Neural progenitor cell (in vitro differentiated cells): ENCODE results near the gene PTPRG. TPM values are rescaled to one million over a fixed set of nuclear protein-coding genes. Genes with fewer than 3 reads are reported as not detected.
A peak's percentile ranks its signal among the peaks of the same experiment; 100 is the strongest.

Experiments
- DNase-seq: peaks from one replicate; pipeline ENCODE4 v3.0.0-alpha.2; 2016; ENCODE audit warnings: low spot score
- H2AFZ ChIP-seq: fragments of 200-600 bp; sonication (generic); replicated peaks from 2 replicates; pipeline ENCODE4 v1.6.1; 2016; ENCODE audit warnings: antibody characterized with exemption
- H3F3A ChIP-seq: fragments of 200-600 bp; sonication (generic); 2 replicates; pipeline ENCODE4 v1.6.1; 2016; ENCODE audit warnings: antibody characterized with exemption, low read depth
- H3K27ac ChIP-seq: fragments of 200-600 bp; sonication (generic); 2 replicates; pipeline ENCODE4 v1.5.1; 2016; ENCODE audit warnings: mild to moderate bottlenecking
- H3K27me3 ChIP-seq: fragments of 200-600 bp; sonication (generic); 2 replicates; pipeline ENCODE4 v1.6.1; 2016; ENCODE audit warnings: mild to moderate bottlenecking, moderate library complexity
- H3K36me3 ChIP-seq: fragments of 200-600 bp; sonication (generic); 2 replicates; pipeline ENCODE4 v1.5.1; 2016
- H3K4me1 ChIP-seq: fragments of 200-600 bp; sonication (generic); 2 replicates; pipeline ENCODE4 v1.6.1; 2016; ENCODE audit warnings: mixed run types
- H3K4me2 ChIP-seq: fragments of 200-600 bp; sonication (generic); 2 replicates; pipeline ENCODE4 v1.6.1; 2016
- H3K4me3 ChIP-seq: fragments of 200-600 bp; sonication (generic); 2 replicates; pipeline ENCODE4 v1.5.1; 2016
- H3K79me2 ChIP-seq: fragments of 200-600 bp; sonication (generic); 2 replicates; pipeline ENCODE4 v1.6.1; 2016; ENCODE audit warnings: low read depth
- H3K9ac ChIP-seq: fragments of 200-600 bp; sonication (generic); 2 replicates; pipeline ENCODE4 v1.6.1; 2016
- H3K9me3 ChIP-seq: fragments of 200-600 bp; sonication (generic); 2 replicates; pipeline ENCODE4 v1.5.1; 2016; ENCODE audit warnings: low read depth
- H4K20me1 ChIP-seq: fragments of 200-600 bp; sonication (generic); 2 replicates; pipeline ENCODE4 v1.6.1; 2016; ENCODE audit warnings: low read depth
- H3K27ac Mint-ChIP-seq: 3 replicates; pipeline ENCODE4 v1.8.0; 2021; ENCODE audit warnings: mixed read lengths
- H3K27me3 Mint-ChIP-seq: 2 replicates; pipeline ENCODE4 v1.8.0; 2022; ENCODE audit warnings: low read depth, mild to moderate bottlenecking, inconsistent platforms, moderate library complexity, mixed read lengths; ENCODE audit not compliant: insufficient read depth
- H3K36me3 Mint-ChIP-seq: 3 replicates; pipeline ENCODE4 v1.8.0; 2021; ENCODE audit warnings: mixed read lengths
- H3K4me1 Mint-ChIP-seq: 3 replicates; pipeline ENCODE4 v1.8.0; 2021; ENCODE audit warnings: mixed read lengths
- H3K4me3 Mint-ChIP-seq: 3 replicates; pipeline ENCODE4 v1.8.0; 2021; ENCODE audit warnings: mild to moderate bottlenecking, moderate library complexity, mixed read lengths
- H3K9me3 Mint-ChIP-seq: 3 replicates; pipeline ENCODE4 v1.8.0; 2020; ENCODE audit warnings: mixed read lengths
- CTCF ChIP-seq: fragments of 200-600 bp; sonication (generic); IDR thresholded peaks from 2 replicates; pipeline ENCODE4 v1.5.1; 2017; ENCODE audit warnings: antibody characterized with exemption, mild to moderate bottlenecking
- EZH2 ChIP-seq: fragments of 200-600 bp; sonication (generic); IDR thresholded peaks from 2 replicates; pipeline ENCODE4 v1.6.1; 2017; ENCODE audit warnings: antibody characterized with exemption, mild to moderate bottlenecking, moderate library complexity
- EZH2phosphoT487 ChIP-seq: fragments of 200-600 bp; sonication (generic); IDR thresholded peaks from 2 replicates; pipeline ENCODE4 v1.6.1; 2017; ENCODE audit warnings: antibody characterized with exemption
- total RNA-seq: library from RNA; depleted of rRNA; stranded (reverse); fragments of >200 nt; gene quantifications from 2 replicates; pipeline ENCODE4 v1.2.3, GENCODE V29; 2015; ENCODE audit warnings: low replicate concordance

Gene PTPRG
- total RNA-seq, 1 donor from 2014 or later: 65.3 TPM

GRCh38 chr3:62052331-62052730 lies 491.0 kb downstream of the PTPRG start:
- no peak overlapping the region for H3K27ac ChIP-seq
- no peak overlapping the region for H3K4me2 ChIP-seq
- H4K20me1 ChIP-seq: peaks cover 14% of the 10 kb centered on the region
- no peaks in the 10 kb centered on the region for H3K36me3 Mint-ChIP-seq
- no peaks in the 10 kb centered on the region for H3K27me3 Mint-ChIP-seq
- H3K36me3 ChIP-seq: no peaks in the 10 kb centered on the region
- H3K9ac ChIP-seq: no peak overlapping the region
- no peaks in the 10 kb centered on the region for H3F3A ChIP-seq
- no peaks in the 10 kb centered on the region for H3K9me3 ChIP-seq
- H3K4me1 ChIP-seq: no peaks in the 10 kb centered on the region
- H3K27ac Mint-ChIP-seq: no peak overlapping the region
- no peaks in the 10 kb centered on the region for H3K4me1 Mint-ChIP-seq
- no peak for TF ChIP-seq EZH2phosphoT487
- TF ChIP-seq CTCF: no peak
- TF ChIP-seq EZH2: no peak
- H3K27me3 ChIP-seq: no peaks in the 10 kb centered on the region
- H3K79me2 ChIP-seq: peaks cover 21% of the 10 kb centered on the region
- no peak for DNase-seq
- H2AFZ ChIP-seq: no peak overlapping the region
- H3K9me3 Mint-ChIP-seq: no peaks in the 10 kb centered on the region
- no peak overlapping the region for H3K4me3 Mint-ChIP-seq
- no peak overlapping the region for H3K4me3 ChIP-seq

GRCh38 chr3:62056658-62057057 lies 495.3 kb downstream of the PTPRG start:
- peaks cover 2% of the 10 kb centered on the region for H4K20me1 ChIP-seq
- H3K27me3 ChIP-seq: no peaks in the 10 kb centered on the region
- no peak overlapping the region for H3K27ac Mint-ChIP-seq
- peaks cover 3% of the 10 kb centered on the region for H3K27me3 Mint-ChIP-seq
- H3K9me3 Mint-ChIP-seq: no peaks in the 10 kb centered on the region
- no peak overlapping the region for H3K9ac ChIP-seq
- H3K36me3 Mint-ChIP-seq: no peaks in the 10 kb centered on the region
- no peak overlapping the region for H3K4me2 ChIP-seq
- H3K79me2 ChIP-seq: peaks cover 18% of the 10 kb centered on the region
- no peak for TF ChIP-seq CTCF
- TF ChIP-seq EZH2: no peak
- TF ChIP-seq EZH2phosphoT487: no peak
- H3K4me3 Mint-ChIP-seq: no peak overlapping the region
- H3K4me1 ChIP-seq: no peaks in the 10 kb centered on the region
- no peak for DNase-seq
- no peaks in the 10 kb centered on the region for H3K36me3 ChIP-seq
- H3K27ac ChIP-seq: no peak overlapping the region
- no peak overlapping the region for H3K4me3 ChIP-seq
- no peak overlapping the region for H2AFZ ChIP-seq
- no peaks in the 10 kb centered on the region for H3K9me3 ChIP-seq
- no peaks in the 10 kb centered on the region for H3F3A ChIP-seq
- no peaks in the 10 kb centered on the region for H3K4me1 Mint-ChIP-seq

DNA sequence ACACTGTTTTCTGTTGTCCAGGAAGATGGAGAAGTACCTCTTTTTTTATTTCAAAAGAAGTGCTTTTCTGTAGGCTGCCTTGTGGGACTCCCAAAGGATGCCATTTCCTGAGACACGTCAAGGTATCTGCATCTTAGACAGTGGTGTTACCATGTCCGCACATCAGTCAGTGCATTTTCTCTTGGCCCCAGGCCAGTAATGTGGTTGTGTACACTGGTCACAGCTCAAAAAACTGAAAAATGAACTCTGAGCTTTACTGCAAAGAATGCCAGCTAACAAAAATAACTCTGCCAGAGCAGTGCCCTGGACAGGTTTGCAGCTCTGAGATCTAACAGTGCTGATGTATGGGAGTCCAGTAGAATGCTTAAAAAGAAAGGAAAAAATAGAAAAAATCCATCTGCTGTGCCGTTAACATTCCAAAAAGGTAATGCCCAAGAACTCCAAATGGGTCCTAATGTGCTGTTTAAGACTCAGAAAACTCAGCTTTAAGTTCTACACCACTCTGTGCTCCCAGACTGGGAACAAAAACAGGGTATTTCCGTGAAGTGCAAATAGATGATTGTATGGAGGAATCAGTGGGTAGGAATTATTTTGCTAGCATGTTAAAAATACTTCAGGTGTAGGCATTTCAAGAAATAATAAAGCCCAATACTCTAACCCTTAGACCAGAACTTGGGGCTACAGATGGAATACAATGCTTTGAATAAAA lies 496.1 kb downstream of the PTPRG start:
- no peaks in the 10 kb centered on the region for H4K20me1 ChIP-seq
- H3K27ac ChIP-seq: no peak overlapping the region
- H3K4me3 Mint-ChIP-seq: no peak overlapping the region
- H3K9me3 ChIP-seq: no peaks in the 10 kb centered on the region
- no peak overlapping the region for H2AFZ ChIP-seq
- no peaks in the 10 kb centered on the region for H3K9me3 Mint-ChIP-seq
- H3K36me3 Mint-ChIP-seq: no peaks in the 10 kb centered on the region
- no peak overlapping the region for H3K4me2 ChIP-seq
- no peak overlapping the region for H3K27ac Mint-ChIP-seq
- no peaks in the 10 kb centered on the region for H3K36me3 ChIP-seq
- no peak overlapping the region for H3K4me3 ChIP-seq
- no peak overlapping the region for H3K9ac ChIP-seq
- H3K27me3 ChIP-seq: no peaks in the 10 kb centered on the region
- peaks cover 4% of the 10 kb centered on the region for H3K27me3 Mint-ChIP-seq
- no peaks in the 10 kb centered on the region for H3K4me1 Mint-ChIP-seq
- H3F3A ChIP-seq: no peaks in the 10 kb centered on the region
- no peak for DNase-seq
- H3K79me2 ChIP-seq: peaks cover 17% of the 10 kb centered on the region
- H3K4me1 ChIP-seq: no peaks in the 10 kb centered on the region
- no peak for TF ChIP-seq EZH2phosphoT487

- H3K36me3 ChIP-seq: no peaks in the 10 kb centered on the region
- no peaks in the 10 kb centered on the region for H3K36me3 Mint-ChIP-seq
- no peaks in the 10 kb centered on the region for H4K20me1 ChIP-seq
- DNase-seq: no peak
- no peaks in the 10 kb centered on the region for H3K27me3 ChIP-seq
- no peak overlapping the region for H3K27ac Mint-ChIP-seq
- H3K4me2 ChIP-seq: no peak overlapping the region
- H2AFZ ChIP-seq: no peak overlapping the region
- H3K4me1 ChIP-seq: no peaks in the 10 kb centered on the region
- peaks cover 5% of the 10 kb centered on the region for H3K27me3 Mint-ChIP-seq
- no peak overlapping the region for H3K9ac ChIP-seq
- H3K9me3 Mint-ChIP-seq: peaks cover 2% of the 10 kb centered on the region
- H3K79me2 ChIP-seq: peaks cover 2% of the 10 kb centered on the region
- TF ChIP-seq CTCF (no peak), EZH2 (no peak), EZH2phosphoT487 (no peak)
- H3K4me3 Mint-ChIP-seq: peak overlapping the region; percentile 4
- H3K4me3 ChIP-seq: no peak overlapping the region
- no peak overlapping the region for H3K27ac ChIP-seq
- H3K9me3 ChIP-seq: no peaks in the 10 kb centered on the region
- H3K4me1 Mint-ChIP-seq: peaks cover 13% of the 10 kb centered on the region
- no peaks in the 10 kb centered on the region for H3F3A ChIP-seq
Measured at GRCh38 chr3:62065985-62066693, 504.8 kb downstream of the PTPRG start.
